Esophagus squamous epithelium (tissue), 5 donors: ENCODE measurements around the gene MYO16. TPM values are rescaled to one million over a fixed set of nuclear protein-coding genes. Genes with fewer than 3 reads are reported as not detected.

ENCODE experiments used
- DNase-seq: peaks from one replicate; lab custom pipeline; 2025; lab: John Stamatoyannopoulos, UW
- H3K27ac ChIP-seq, 4 donors: fragments of 200-600 bp; sonication (generic); one replicate each; pipeline ENCODE4 v1.5.1; 2016 to 2019; ENCODE audit warnings: mild to moderate bottlenecking in 1 of 4
- H3K27me3 ChIP-seq, 4 donors: fragments of 200-600 bp; sonication (generic); 1 replicate in 3 of 4; 2 replicates in 1 of 4; pipeline versions ENCODE4 v1.5.1 to v1.6.0; 2017 to 2021; ENCODE audit warnings: antibody characterized with exemption in 1 of 4
- H3K36me3 ChIP-seq, 3 donors: fragments of 200-600 bp; sonication (generic); one replicate each; pipeline ENCODE4 v1.5.1; 2016 to 2019
- H3K4me1 ChIP-seq, 3 donors: fragments of 200-600 bp; sonication (generic); one replicate each; pipeline ENCODE4 v1.5.1; 2017 to 2019
- H3K4me3 ChIP-seq, 4 donors: fragments of 200-600 bp; sonication (generic); 1 replicate in 3 of 4; 2 replicates in 1 of 4; pipeline ENCODE4 v1.5.1; 2016 to 2019; ENCODE audit warnings: mild to moderate bottlenecking in 2 of 4, moderate library complexity in 1 of 4
- H3K9me3 ChIP-seq, 3 donors: fragments of 200-600 bp; sonication (generic); one replicate each; pipeline ENCODE4 v1.5.1; 2016 to 2019
- CTCF ChIP-seq, 6 experiments: fragments of 450-650 bp in 4 of 6; fragments of 200-600 bp in 2 of 6; sonication (generic) in 2 of 6; IDR thresholded peaks; one replicate each; pipeline ENCODE4 v1.5.1; 2016 to 2019; ENCODE audit warnings: antibody characterized with exemption in 6 of 6, mild to moderate bottlenecking in 4 of 6, moderate library complexity in 4 of 6
- POLR2A ChIP-seq, 4 donors: fragments of 450-650 bp; IDR thresholded peaks; one replicate each; pipeline ENCODE4 v1.6.1; 2017; ENCODE audit warnings: antibody characterized with exemption in 4 of 4, mild to moderate bottlenecking in 4 of 4, moderate library complexity in 3 of 4
- WGBS, 2 donors: methylation state at CpG; one replicate each; pipeline ENCODE4 v1.1.5; 2018; 5-methylcytosine and 5-hydroxymethylcytosine counted together
- intact Hi-C: fragments of 100-400 bp; cut with DNase I; formaldehyde crosslinking; loops from one replicate; pipeline ENCODE4 v1.15.0; 2022
- total RNA-seq, 4 donors: library from RNA; depleted of rRNA; stranded (reverse); fragments of >200 nt; gene quantifications; one replicate each; pipeline ENCODE4 v1.1.0, GENCODE V29; 2016
- donor health status: DM: yes; HTN: yes; CAD: no.

MYO16 gene
- total RNA-seq, 4 donors from 2014 or later: 0.09 to 2.1 TPM; not detected in 2

GRCh38 chr13:108656742-108657141 is 27.3 kb downstream of the MYO16 start:
- TF ChIP-seq CTCF (IDR thresholded peaks at IDR 0.05) (no peak), POLR2A (IDR thresholded peaks at IDR 0.05) (no peak)
- no peak for DNase-seq
- Histone ChIP-seq H3K27me3 (no peaks in the 10 kb centered on the region), H3K27ac (no peak overlapping the region), H3K9me3 (no peaks in the 10 kb centered on the region), H3K4me1 (no peaks in the 10 kb centered on the region), H3K4me3 (no peak overlapping the region), H3K36me3 (no peaks in the 10 kb centered on the region)
- 66 to 73% methylated on average over 4 of the region's 4 CpGs for WGBS, 2 donors
- intact Hi-C loops: no loop called here

GRCh38 chr13:108657519-108657918 is 28.1 kb downstream of the MYO16 start:
- 56 to 71% methylated on average over 1 of the region's 1 CpG for WGBS, 2 donors
- intact Hi-C loops: no loop called here
- TF ChIP-seq POLR2A (IDR thresholded peaks at IDR 0.05): no peak
- TF ChIP-seq CTCF (IDR thresholded peaks at IDR 0.05): no peak
- Histone ChIP-seq H3K27me3 (no peaks in the 10 kb centered on the region), H3K4me1 (no peaks in the 10 kb centered on the region), H3K27ac (no peak overlapping the region), H3K4me3 (no peak overlapping the region), H3K9me3 (peaks cover 0 to 8% (median 0%) of the 10 kb centered on the region in 3 donors), H3K36me3 (no peaks in the 10 kb centered on the region)
- DNase-seq: no peak

- Histone ChIP-seq H3K9me3 (peaks cover 0 to 11% (median 0%) of the 10 kb centered on the region in 3 donors), H3K4me1 (no peaks in the 10 kb centered on the region), H3K36me3 (no peaks in the 10 kb centered on the region), H3K4me3 (no peak overlapping the region), H3K27me3 (no peaks in the 10 kb centered on the region), H3K27ac (no peak overlapping the region)
- no peak for DNase-seq
- 48 to 74% methylated on average over 3 of the region's 5 CpGs for WGBS, 2 donors
- TF ChIP-seq CTCF (IDR thresholded peaks at IDR 0.05) (no peak), POLR2A (IDR thresholded peaks at IDR 0.05) (no peak)
- intact Hi-C loops: no loop called here
These were observed 33.1 kb downstream of the MYO16 start for GRCh38 chr13:108662528-108662927.

GRCh38 chr13:108663710-108664109 is 34.3 kb downstream of the MYO16 start:
- TF ChIP-seq CTCF (IDR thresholded peaks at IDR 0.05) (no peak), POLR2A (IDR thresholded peaks at IDR 0.05) (no peak)
- Histone ChIP-seq H3K4me3 (no peak overlapping the region), H3K36me3 (no peaks in the 10 kb centered on the region), H3K27me3 (no peaks in the 10 kb centered on the region), H3K4me1 (no peaks in the 10 kb centered on the region), H3K27ac (no peak overlapping the region), H3K9me3 (peaks cover 0 to 18% (median 5%) of the 10 kb centered on the region in 3 donors)
- 48 to 55% methylated on average over 3 of the region's 3 CpGs for WGBS, 2 donors
- DNase-seq: no peak
- intact Hi-C loops: no loop called here

- intact Hi-C loops: no loop called here
- no peaks in the 10 kb centered on the region for H3K4me1 ChIP-seq
- H3K27ac ChIP-seq: no peak overlapping the region
- no peak for DNase-seq
- no peaks in the 10 kb centered on the region for H3K36me3 ChIP-seq
- TF ChIP-seq POLR2A (IDR thresholded peaks at IDR 0.05) (no peak), CTCF (IDR thresholded peaks at IDR 0.05) (no peak)
- 63 to 92% methylated on average over 1 of the region's 1 CpG for WGBS, 2 donors
- peaks cover 0 to 22% (median 14%) of the 10 kb centered on the region in 3 donors for H3K9me3 ChIP-seq
- H3K27me3 ChIP-seq: no peaks in the 10 kb centered on the region
- no peak overlapping the region for H3K4me3 ChIP-seq
These were observed 37.8 kb downstream of the MYO16 start for GRCh38 chr13:108667205-108667604.
